SH-SY5Y (cell line): ENCODE measurements around the gene PRTG.

Experiments used
- GATA2 ChIP-seq: IDR thresholded peaks from 2 replicates; pipeline ENCODE4 v1.6.1; 2011; ENCODE audit warnings: mild to moderate bottlenecking, low read depth, low read length
- GATA3 ChIP-seq: IDR thresholded peaks from 2 replicates; pipeline ENCODE4 v1.6.1; 2011; ENCODE audit warnings: low read depth, mild to moderate bottlenecking, low read length, moderate library complexity

- TF ChIP-seq GATA2, result no peak
- no peak for TF ChIP-seq GATA3
Observed at GRCh38 chr15:55778932-55779331, 36.0 kb upstream of the PRTG start.
